Measurements from ENCODE around the gene SOS1.
"Not testable (repeated sequence)": the region's sequence is repeated elsewhere in the genome, so short reads cannot be mapped to it uniquely, and the experiment has no call there.

Gene SOS1

DNA sequence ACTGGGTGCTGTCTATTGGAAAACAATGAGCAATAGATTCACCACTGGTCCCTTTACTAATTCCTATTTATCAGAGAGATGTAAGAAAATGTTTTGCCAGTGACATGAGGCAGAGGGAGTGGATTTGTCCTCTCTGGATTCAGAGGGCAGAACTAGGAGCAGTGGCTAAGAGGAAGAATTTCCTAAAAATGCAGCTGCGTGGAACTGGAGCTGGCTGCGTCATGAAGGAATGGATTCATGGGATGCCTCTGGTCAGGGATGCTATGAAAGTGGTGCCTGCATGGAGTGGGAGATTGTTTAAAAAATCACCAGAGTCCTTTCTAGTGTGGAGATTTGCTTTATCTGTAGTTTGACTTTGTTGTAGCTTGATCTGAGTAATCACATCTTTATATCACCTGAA, 152.8 kb downstream of the SOS1 start:
- no peak for DNase-seq (ENCODE audit: low read depth in 2 of 2)

DNA sequence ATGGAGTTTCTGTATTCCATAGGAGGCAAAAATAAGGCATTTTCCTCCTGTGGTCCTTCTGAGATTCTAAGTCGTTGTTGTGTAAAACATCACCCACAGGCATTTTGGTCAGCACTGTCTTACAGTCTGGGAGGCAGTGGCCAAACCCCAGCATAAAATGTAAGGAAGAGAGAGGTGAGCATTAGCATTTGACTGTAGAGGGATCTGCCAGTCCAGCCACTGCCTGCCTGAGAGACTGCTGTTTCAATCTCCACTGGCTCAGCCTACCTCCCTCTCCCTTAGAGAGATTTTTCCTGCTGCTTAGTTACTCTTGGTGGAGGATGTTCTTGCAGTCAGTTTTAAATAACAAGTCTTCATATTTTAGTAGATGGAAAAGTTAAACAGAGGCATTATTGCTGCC, 154.2 kb downstream of the SOS1 start:
- no peak for DNase-seq (ENCODE audit: low read depth in 2 of 2)

DNA sequence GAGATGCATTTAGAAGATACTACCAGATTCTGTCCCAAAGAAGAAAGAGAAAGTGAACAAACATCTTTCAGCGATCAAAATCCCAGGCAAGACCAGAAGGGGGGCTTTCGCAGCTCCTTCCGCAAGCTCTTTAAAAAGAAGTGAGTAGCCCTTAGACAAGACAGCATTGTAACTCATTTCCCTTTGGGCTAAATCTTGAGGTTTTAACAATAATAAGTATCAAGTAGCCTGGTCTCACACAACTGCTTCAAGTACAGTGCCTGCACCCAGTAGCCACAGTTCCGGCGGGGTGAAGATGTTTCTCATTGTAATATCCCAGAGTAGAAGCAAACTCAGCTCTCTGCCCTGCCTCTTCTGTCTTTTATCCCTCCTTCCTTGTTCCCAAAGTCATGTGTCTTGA, 154.8 kb downstream of the SOS1 start:
- DNase-seq (ENCODE audit: low read depth in 2 of 2), result no peak

GRCh38 chr2:38960609-38961320, 160.1 kb downstream of the SOS1 start:
- no peak for DNase-seq (ENCODE audit: low read depth in 2 of 2)

- DNase-seq (ENCODE audit: low read depth in 2 of 2), result peak; percentile 40 to 58
These were observed 160.8 kb downstream of the SOS1 start for GRCh38 chr2:38959938-38960608.

- DNase-seq (ENCODE audit: low read depth in 2 of 2), result no peak
These were observed 161.4 kb downstream of the SOS1 start for GRCh38 chr2:38959466-38959865.

DNA sequence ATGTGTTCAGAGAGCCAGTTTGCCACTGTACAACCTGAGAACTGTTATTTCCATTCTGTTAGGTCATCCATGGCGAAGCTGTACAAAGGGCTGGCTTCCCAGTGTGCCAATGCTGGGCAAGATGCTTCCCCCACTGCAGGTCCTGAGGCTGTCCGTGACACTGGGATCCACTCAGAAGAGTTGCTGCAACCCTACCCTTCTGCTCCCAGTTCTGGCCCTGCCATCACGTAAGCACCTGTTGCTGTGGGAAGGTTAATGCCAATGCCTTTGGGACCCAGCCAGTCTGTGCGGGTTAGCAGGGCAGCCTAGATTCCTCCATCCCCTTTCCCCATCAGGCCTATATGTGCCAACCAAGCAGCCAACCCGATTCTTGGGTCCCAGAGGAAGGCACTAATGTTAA, 162.9 kb downstream of the SOS1 start:
- no peak for DNase-seq (ENCODE audit: low read depth in 2 of 2)

GRCh38 chr2:38951766-38952165, 169.1 kb downstream of the SOS1 start:
- DNase-seq (ENCODE audit: low read depth in 2 of 2), result no peak

DNA sequence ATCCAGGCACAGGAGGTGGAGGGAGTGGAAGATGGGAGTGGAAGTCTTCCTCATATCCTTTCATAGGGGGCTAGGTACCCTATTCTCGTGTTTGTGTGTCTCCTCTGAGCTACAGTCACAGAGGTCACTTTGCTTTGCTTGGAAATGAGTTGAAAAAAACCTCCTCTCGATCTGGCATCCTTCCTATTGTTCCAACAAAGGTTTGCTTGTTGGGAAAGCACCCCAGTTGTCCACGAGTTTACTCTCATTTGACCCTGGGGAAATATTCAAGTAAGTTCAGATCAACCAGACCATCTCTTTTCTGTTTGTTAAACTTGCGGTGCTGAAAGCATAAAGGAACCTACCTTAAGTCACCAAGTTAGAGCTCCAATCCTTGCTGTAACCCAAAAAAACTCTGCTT, 171.9 kb downstream of the SOS1 start:
- DNase-seq (ENCODE audit: low read depth in 2 of 2), result no peak

GRCh38 chr2:38948387-38948882, 172.4 kb downstream of the SOS1 start:
- no peak for DNase-seq (ENCODE audit: low read depth in 2 of 2)

- DNase-seq (ENCODE audit: low read depth in 2 of 2), result peak; percentile 41 to 43
These were observed 173.3 kb downstream of the SOS1 start for GRCh38 chr2:38947241-38948239.

- DNase-seq (ENCODE audit: low read depth in 2 of 2), result no peak
These were observed 174.9 kb downstream of the SOS1 start for GRCh38 chr2:38945911-38946310.

DNA sequence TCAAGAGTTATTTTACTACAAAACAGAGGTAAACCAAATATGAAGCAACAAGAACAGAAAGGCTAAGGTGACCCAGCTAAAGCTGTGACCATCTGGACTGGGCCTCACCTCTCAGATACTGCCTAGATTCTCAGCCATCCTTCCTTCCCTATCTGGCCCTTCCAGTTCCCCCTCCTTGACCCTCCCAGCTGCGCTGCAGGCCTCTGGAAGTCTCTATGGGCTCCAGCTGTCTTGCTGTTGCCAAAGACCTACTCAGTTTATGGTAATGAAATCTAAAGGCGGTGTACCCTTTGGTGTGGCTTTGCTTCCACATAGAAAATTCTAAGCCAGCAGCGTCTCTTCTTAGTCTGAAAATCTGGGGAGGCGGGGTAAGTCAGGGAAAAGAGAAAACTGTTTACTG, 175.5 kb downstream of the SOS1 start:
- no peak for DNase-seq (ENCODE audit: low read depth in 2 of 2)

GRCh38 chr2:38943784-38944183, 177.1 kb downstream of the SOS1 start:
- no peak for DNase-seq (ENCODE audit: low read depth in 2 of 2)

GRCh38 chr2:38940746-38941145, 180.1 kb downstream of the SOS1 start:
- DNase-seq (ENCODE audit: low read depth in 2 of 2), result no peak

DNA sequence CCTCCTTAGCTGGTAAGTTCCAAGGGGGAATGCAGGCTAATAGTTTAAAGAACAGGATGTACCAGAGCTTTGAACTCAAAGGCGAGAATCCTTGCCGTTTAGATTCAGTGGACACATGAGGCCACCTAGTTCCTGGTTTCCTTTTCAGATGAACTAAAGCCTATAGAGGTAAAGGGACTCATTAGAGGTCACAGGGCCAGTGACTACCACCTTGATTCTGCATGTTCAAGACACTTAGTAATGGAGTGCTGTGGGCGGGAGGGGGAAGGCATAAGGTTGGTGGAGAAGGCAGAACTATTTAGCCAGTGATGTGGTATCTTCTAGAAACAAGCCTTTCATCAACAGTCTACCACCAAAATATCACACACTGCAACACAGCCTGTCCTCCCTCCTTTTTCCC, 183.3 kb downstream of the SOS1 start:
- DNase-seq (ENCODE audit: low read depth in 2 of 2), result no peak

DNA sequence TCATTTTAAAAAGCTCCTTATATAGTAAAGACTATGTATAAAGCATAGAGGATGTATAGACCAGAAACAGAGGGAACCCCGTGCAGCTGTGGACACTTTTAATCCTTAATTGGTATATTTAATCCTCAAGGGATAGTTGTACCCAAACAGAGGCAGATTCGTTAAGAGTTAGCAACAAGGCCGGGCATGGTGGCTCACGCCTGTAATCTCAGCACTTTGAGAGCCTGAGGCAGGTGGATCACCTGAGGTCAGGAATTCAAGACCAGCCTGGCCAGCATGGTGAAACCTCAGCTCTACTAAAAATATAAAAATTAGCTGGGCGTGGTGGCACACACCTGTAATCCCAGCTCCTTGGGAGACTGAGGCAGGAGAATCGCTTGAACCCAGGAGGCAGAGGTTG, 184.3 kb downstream of the SOS1 start:
- not testable (repeated sequence) for DNase-seq (ENCODE audit: low read depth in 2 of 2)

- DNase-seq (ENCODE audit: low read depth in 2 of 2), result no peak
These were observed 185.2 kb downstream of the SOS1 start for GRCh38 chr2:38935568-38936172.

DNA sequence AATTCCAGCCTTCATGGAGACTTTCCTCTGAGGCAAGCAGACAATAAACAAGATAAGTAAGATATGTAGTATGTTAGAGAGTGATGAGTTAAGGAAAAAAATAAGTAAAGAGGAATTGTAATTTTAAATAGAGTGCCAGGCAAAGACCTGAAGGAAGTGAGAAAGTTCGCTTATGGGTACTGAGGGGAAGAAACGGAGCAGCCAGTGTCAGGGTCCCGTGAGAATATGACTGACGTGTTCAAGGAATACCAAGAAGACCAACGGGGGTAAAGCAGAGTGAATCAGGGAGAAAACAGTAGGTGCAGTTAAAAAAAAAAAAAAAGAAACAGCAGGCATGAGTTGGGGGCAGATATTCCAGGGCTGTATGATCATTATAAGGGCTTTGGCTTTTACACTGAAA, 186.1 kb downstream of the SOS1 start:
- no peak for DNase-seq (ENCODE audit: low read depth in 2 of 2)

- no peak for DNase-seq (ENCODE audit: low read depth in 2 of 2)
These were observed 187.2 kb downstream of the SOS1 start for GRCh38 chr2:38933653-38934052.

DNA sequence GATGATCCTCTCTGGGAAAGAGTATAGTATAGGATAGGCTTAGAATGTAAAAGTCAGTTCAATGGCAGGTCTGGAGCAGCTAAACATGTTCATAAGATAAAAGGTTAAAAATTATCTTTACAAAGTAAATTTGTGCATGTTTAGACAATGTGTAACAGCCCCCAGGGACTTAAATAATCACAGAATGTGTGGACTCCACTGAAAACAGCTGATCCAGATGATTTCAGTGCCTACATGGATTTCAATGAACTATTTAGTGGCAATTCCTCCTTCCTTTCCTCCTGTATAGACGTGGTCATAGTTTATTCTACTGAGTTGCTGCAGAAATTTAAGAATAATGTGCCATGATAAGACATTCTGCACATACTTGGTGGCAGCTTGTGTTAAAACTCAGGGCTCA, 188.3 kb downstream of the SOS1 start:
- no peak for DNase-seq (ENCODE audit: low read depth in 2 of 2)

Measured in stimulated activated CD4-positive, alpha-beta T cell treated with anti-CD3 and anti-CD28 coated beads, Interleukin-1b, Interleukin-23, amount 100 ng/mL, for 4 hours (primary cell).